ENCODE data around the gene CCNT1.
"Not testable (repeated sequence)": the region's sequence is repeated elsewhere in the genome, so short reads cannot be mapped to it uniquely, and the experiment has no call there.

Gene CCNT1

DNA sequence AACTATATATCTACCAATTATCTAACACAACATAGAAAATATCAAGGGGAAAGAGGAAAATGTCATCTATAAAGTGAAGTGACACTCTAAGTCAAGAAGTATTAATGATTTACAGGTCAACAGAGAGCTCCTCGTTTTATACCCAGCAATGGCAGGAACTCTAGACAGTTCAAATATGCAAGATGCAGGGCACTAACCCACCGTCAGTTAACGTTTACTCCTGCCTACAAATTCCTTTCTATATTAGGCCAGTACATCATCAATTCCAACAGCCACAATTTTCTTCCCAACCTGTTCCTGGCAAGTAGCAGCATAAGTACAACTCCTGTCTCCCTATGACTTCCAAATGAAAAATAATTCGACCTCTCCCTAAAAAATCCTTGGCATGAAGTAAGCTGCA is 25.5 kb downstream of the CCNT1 start:
- DNase-seq = no peak

DNA sequence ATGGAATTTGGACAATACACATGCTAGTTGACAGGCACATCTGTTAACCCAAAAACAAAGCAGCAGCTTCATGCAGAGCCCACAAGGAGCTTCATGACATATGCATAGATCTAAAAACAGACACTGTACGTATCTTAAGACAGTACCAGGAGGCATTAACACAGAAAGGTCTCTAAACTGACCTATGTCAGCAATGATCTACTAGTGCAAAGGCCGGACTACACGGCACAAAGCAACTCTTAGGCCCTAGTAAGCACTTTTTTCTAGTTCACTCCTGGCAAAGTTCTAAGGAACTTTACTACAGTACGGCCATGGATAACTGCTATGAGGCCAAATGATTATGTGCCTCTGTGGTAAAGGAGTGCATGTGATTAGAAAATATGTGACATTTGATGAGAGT is 26.1 kb downstream of the CCNT1 start:
- no peak for DNase-seq

DNA sequence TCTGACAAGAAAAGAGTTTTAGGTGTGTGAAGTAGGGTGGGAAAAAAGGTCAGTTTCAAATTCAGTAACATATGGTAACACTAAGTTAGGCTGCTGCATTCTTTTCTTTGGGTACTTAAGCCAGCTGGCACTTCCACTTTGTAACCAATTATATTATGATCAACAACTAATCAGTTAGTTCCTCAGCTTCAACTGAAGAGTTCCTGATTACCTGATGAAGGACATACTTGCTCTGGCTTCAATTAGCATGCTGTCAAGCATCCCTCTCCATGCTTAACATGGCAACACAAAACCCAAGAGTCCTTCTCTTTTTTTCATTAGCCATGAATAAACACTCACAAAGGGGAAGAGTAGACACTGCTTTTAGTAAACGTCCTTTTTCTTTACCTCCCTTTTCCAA is 27.7 kb downstream of the CCNT1 start:
- DNase-seq = no peak

DNA sequence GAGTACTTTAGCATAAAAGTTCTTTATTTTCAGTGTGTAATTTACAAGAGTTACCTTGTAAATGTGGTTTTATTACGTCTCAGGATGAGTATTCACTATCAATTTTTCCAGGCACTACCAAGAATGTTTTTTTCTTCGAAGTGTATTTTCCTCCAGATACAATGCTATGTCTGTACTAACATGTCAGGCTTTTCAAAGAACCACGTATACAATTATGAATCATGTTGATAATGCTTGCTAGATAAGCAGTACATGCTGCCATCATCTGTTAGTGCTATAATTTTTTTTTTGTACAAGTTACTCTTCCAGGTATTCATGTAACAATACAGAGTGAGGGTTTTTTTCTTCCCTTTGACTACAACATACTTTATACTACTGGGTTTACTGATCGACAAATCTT is 28.9 kb downstream of the CCNT1 start:
- DNase-seq = no peak

DNA sequence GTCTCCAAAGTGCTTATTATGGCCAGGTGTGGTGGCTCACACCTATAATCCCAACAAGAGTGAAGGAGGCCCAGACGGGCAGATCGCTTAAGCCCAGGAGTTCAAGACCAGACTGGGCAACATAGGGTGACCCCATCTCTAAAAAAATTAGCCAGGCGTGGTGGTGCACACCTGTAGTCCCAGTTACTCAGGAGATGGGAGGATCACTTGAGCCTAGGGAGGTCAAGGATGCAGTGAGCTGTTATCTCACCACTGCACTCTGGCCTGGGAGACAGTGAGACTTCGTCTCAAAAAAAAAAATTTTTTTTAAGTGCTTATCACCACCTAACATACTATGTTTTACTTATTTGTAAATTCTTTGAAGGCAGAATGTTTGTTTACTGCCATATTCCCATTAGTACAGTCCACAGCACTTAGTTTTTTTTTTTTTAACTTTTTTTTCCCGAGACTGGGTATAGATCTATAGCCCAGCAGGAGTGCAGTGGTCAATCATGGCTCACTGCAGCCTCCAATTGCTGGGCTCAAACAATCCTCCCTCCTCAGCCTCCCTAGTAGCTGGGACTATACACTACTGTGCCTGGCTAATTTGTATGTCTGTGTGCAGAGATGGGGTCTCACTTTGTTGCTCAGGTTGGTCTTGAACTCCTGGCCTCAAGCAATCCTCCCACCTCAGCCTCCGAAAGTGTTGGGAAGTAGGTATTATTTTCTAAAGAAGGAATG is 29.7 kb downstream of the CCNT1 start:
- no peak for DNase-seq

DNA sequence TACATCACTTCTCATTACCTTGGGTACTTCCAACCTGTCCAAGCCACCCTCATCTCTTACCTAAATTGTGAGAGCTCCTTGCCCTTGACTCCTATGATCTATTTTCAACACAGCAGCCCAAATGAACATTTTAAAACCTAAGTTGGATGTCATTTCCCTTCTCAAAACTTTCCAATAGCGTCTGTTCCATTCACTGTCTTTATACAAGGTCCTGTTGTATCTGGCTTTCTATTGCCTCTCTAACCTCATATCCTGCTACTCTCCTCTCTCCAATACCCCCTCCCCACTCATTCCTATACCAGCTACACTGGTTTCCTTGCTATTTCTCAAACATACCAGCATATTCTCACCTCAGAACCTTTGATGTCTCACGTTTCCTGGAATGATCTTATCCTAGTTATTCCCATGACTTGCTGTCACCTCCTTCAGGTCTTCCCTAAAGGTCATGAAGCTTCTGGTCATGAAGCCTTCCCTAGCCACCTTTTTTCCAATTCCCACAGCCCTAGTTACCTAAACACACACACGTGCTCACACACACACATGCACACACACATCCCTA is 30.4 kb downstream of the CCNT1 start:
- no peak for DNase-seq

DNA sequence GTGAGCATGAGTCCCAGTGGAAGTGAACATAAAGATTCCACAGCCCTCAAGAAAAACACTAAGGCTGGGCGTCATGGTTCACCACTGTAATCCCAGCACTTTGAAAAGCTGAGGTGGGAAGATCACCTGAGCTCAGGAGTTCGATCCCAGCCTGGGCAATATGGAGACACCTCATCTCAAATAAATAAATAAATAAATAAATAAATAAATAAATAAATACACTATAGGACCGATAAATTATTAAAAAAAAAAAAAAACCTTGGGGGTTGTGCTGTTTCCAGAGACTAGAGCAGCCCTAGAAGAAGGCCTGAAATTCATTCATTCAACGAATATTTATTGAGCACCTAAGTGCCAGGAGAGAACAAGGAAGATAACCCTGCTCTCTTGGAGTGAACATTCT is 33.0 kb downstream of the CCNT1 start:
- DNase-seq = no peak

DNA sequence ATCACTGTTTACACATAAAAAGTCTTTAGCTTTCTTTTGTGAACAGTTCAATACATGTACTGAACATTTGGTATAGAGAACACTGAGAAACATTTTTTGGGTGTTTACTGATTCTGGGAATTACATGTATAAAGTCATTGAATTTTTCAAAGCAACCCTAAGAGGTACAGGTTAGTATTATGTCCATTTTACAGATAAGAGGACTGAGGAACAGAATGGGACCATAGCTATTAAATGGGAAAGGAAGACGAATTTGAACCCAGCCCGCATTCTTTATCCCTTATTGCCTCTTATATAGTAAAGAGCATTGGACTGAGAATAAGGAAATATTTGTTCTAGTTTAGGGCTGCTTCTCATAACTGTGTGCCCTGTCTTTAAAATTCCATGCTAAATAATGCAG is 33.6 kb downstream of the CCNT1 start:
- no peak for DNase-seq

DNA sequence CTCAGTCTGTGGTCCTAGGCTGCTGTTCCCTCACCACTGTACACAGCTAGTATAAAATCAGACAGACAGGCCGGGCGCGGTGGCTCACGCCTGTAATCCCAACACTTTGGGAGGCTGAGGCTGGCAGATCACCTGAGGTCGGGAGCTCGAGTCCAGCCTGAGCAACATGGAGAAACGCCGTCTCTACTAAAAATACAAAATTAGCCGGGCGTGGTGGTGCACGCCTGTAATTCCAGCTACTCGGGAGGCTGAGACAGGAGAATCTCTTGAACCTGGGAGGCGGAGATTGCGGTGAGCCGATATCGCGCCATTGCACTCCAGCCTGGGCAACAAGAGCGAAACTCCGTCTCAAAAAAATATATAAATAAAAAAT is 34.0 kb downstream of the CCNT1 start:
- DNase-seq = not testable (repeated sequence)

DNA sequence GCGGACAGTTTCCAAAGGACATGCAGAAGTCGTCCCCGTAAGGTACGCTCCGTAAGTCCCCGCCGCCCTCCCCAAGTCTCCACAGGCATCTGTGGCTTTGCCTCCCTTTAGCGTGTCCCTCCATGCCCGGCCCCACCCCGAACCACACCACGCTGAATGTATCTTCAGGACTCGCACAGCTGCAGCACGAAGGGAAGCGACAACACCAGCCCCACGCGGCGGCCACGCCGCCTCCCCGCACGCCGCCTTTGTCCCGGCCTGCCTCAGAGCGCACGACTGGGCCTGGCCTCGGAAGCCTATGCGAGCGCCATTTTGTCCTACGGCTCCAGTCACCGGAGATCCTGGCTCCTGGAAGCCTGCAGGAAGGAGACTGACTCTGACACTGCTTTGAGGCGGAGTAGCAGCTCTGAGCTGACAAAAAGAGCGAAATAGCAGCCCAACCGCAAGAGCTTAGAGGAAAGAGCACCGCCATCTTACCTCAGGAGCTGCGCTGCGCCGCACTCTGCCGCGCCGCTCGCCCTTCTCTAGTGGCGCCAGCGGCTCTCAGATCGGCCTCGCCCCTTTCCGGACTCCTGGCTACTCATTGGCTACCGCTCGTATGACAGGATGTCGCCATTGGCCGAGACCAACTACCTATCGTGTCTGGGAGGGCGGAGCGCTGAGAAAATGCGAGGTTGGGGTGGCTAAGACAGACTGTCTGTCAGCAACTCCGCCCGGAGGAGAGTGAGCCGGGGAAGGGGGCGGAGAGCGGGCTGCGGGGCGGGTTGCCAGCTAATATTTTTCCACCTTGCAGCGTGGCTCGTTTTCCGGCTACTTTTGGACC is 34.6 kb downstream of the CCNT1 start, which contains the start of gene KANSL2:
TSS of gene KANSL2 (minus strand) at position 529 of the 823 bp plus-strand sequence. CDS start 606 bp downstream, outside the sequence.
- DNase-seq = peak; percentile 99

DNA sequence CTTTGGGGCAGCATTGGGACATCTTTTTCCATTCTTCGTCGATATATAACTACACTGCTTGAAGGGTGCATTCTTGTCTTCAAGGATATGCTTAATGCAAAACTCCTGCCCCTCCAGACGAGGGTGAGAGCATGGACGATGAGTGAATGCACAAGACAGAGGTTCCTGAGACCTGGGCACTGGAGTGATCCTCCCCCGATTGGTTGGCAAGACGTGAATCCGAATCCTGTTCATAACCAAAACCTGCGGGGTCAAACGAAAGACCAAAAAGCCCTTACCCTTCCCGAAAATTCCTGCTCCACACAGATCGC is 35.2 kb downstream of the CCNT1 start:
- DNase-seq = peak; percentile 12

DNA sequence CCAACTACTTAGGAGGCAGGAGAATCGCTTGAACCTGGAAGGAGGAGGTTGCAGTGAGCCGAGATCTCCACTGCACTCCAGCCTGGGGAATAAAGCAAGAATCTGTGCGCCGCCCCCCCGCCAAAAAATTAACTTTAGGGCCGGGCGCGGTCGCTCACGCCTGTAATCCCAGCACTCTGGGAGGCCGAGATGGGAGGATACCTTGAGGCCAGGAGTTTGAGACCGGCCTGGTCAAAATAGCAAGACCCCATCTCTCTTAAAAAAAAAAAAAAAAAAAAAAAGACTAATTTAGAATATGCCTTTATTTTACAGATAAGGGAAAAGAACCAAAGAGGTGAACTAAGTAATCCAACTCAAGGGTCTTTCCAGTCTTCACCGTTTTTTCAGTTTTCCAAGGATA is 35.6 kb downstream of the CCNT1 start:
- DNase-seq = no peak

DNA sequence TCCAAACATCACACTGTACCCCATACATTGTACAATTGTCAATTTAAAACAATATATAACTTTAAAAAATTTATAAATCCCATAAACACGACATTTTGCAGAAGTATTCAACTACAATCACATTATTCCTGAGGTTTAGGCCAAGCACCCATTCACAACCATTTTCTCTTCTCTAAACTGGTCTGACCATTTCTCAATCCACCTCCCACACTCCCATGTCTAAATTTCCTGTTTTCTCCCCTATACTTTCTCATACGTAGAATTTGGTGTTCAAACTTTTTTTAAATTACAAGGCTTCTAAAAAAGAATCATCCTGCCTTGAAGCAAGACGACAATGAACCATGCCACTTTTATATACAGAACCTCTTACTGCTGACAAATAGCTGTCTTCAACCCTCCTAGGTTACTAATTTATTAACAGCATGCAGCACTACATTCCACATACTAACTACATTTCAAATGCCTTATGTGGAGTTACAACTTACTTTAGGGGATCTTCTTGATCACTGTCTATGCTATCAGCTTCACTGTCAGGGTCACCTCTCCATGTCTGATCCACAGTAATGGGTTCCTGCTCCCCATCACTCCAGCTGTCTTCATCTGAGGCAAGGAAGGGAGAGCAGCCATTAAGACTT is 37.8 kb downstream of the CCNT1 start:
- DNase-seq = no peak

DNA sequence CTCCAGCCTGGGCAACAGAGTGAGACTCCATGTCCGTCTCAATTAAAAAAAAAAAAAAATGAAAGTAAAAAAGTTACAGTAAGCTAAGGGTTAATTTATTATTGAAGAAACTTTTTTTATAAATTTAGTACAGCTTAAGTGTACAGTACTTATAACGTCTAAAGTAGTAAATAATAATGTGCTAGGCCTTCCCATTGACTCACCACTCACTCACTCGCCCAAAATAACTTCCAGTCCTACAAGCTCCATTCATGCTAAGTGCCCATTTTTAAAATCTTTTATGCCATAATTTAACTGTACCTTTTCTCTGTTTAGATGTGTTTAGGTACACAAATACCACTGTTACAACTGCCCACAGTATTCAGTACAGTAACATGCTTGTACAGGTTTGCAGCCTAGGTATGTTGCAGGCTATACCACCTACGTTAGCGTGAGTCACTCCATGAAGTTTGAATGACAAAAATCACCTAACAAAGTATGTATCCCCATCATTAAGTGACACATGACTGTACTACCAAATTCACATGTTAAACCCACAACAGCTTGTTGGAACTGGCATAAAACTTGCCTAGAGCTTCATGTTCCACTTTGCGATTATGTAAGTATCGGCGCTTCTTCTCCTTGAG is 45.2 kb downstream of the CCNT1 start:
- no peak for DNase-seq

DNA sequence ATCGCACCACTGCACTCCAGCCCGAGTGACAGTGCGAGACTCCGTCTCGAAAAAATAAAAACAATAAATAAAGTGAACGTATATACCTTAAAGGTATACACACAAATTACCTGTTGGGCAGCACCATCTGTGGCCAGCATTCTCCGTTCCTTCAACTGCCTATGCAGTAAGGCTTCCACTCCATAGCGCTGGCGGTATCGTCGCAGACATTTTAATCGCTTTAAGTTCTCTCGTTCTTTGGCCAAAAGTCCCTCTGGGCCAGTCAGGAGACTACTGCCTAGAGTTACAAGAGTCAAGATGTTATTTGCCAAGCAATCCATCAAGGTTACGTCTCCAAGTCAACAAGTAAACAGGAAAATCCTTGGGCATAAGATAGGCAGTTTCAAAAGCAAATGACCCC is 47.5 kb downstream of the CCNT1 start:
- DNase-seq = no peak

DNA sequence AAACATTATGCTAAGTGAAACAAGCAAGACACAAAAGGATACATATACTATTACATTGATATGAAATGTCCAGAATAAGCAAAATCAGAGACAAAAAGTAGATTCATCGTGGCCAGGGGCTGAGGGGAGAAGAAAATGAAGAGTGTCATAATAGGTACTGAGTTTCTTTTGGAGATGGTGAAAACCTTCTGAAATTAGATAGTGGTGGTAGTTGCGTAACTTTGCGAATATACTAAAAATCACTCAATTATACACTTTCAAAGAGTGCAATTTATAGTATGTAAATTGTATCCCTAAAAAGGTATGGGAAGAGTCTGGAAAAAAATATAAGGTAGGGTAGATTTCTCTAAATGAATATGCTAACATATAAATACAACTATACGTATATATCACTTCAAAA is 56.6 kb downstream of the CCNT1 start:
- DNase-seq = no peak

DNA sequence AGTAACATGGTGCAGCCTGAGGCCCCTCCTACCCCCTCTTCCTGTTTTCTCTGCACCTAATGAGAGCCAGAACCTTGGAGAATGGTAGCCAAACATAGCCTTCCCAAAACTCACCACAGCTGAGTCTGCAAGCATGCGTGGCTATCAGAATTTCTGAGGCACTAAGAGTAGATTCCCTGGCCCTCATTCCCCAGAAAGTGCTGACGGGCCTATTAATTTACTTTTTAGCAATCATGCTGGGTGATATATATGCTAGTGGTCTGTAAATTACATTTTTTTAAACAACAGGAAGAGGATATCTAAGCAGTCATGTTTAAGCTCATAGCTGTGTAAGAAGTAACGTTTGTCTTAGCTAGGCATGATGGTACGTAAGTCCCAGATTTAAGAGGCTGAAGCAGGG is 64.8 kb downstream of the CCNT1 start:
- peak; percentile 22 for DNase-seq

DNA sequence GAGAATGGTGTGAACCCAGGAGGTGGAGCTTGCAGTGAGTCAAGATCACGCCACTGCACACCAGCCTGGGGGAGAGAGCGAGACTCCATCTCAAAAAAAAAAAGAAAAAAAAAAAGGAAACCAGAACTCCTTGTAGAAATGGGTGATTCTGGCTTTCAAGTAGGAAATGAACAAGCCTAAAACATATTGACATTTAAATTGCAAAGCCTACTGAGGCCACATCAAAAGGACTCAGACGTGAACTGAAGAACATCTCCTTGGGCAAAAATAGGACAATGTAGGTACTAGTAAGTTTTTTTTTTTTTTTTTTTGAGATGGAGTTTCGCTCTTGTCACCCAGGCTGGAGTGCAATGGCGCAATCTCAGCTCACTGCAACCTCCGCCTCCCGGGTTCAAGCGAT is 71.2 kb downstream of the CCNT1 start:
- not testable (repeated sequence) for DNase-seq

DNA sequence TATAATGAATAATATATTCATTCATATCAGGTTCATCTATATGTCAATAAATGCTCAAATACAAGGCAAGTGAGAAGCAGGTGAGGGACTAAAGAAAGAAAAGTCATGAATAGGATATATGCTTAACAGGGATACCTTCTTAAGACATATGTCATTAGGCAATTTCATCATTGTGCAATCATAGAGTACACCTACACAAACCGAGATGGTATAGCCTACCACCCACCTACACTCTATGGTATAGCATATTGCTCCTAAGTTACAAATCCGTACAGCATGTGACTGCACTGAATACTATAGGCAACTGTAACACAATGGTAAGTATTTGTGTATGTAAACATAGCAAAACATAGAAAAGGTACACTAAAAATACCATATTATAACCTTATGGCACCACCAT is 73.5 kb downstream of the CCNT1 start:
- DNase-seq = no peak

DNA sequence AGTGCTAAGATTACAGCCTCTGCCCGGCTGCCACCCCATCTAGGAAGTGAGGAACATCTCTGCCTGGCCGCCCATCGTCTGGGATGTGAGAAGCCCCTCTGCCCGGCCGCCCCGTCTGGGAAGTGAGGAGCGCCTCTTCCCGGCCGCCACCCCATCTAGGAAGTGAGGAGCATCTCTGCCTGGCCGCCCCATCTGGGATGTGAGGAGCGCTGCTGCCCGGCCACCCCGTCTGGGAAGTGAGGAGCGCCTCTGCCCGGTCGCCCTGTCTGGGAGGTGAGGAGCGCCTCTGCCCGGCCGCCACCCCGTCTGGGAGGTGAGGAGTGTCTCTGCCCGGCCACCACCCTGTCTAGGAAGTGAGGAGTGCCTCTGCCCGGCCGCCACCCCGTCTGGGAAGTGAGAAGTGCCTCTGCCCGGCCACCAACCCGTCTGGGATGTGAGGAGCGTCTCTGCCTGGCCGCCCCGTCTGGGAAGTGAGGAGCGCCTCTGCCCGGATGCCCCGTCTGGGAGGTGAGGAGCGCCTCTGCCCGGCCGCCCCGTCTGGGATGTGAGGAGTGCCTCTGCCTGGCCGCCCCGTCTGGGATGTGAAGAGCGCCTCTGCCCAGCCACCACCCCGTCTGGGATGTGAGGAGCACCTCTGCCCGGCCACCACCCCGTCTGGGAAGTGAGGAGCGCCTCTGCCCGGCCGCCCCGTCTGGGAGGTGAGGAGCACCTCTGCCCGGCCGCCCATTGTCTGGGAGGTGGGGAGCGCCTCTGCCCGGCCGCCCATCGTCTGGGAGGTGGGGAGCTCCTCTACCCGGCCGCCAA is 74.6 kb downstream of the CCNT1 start:
- DNase-seq = not testable (repeated sequence)

DNA sequence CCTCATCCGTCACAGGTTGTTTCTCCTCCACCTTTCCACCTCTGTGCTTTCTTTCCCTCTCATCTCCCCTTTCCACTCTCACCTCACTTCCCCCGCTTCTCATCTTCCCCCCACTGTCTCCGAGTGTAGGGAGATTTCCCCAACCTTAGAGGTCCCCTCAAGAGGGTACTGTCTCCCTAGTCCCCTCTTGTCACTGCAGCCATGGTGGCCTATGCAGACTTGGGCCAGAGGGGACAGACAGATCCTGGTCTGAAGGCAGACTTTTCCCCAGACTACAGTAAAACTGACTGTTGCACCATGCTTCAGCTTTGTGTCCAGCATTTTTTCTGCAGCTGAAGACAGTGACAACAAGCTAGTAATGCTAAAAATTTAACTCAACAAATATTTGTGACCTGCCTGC is 75.7 kb downstream of the CCNT1 start:
- no peak for DNase-seq

DNA sequence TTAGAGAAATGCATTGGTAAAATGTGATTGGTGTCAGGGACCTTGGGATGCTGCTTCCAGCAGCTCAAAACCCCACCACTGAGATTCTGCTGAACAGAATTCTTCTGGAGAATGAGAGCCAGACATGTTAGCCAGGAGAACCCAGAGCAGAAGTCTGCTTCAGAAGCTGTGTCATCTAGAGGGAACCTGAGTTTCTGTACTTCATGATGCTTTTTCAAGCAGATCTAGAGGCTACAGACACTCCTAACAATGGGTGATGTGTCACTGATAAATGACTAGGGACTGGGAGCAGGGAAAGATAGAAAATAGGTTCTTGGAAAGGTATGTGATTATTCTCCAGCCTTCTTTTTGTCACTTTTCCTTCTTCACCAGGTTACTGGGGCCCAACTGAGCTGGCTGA is 76.1 kb downstream of the CCNT1 start:
- no peak for DNase-seq
